GM18870 (cell line): ENCODE measurements around the gene SUDS3.
A peak's percentile ranks its signal among the peaks of the same experiment; 100 is the strongest.

ENCODE experiments used
- ATAC-seq: cut with Tn5 transposase; IDR thresholded peaks from one replicate; pipeline ENCODE4 v1.9.1; 2021; ENCODE audit warnings: moderate library complexity; ENCODE audit not compliant: unreplicated experiment

Gene SUDS3

DNA sequence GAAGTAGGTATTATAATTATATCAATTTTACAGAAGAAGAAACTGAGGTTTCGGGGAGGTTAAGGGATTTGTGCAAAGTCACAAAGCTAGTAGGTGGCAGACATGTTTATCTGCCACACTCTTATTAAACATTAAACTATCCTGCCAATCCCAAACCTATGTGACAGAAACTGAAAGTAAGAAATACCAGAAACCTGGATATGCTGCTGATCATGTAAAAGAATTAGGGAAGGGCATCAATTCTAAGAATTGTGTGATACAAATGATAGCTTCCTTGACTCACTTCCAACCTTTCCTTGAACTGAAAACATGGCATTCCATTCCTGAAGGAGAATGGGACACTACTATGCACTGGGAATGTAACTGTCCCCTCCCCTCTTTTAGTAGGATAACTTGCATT lies 20.5 kb upstream of the SUDS3 start:
- no peak for ATAC-seq

DNA sequence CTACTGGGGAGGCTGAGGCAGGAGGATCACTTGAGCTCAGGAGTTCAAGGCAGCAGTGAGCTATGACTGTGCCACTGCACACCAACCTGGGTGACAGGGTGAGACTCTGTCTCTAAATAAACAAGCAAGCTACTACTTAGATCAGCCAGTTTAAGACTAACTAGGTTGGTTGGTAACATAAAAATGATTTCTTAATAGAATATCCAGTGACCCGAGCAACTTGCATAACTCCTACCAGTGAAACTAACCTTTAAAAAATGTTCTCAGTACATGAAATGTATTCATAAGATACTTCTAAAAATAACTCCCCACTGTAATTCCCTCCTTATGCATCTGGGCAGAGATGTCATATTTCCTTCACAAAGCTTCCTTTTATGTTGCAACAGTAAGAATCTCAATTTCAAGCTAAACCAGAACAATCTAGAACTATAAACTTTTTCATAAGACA lies 19.5 kb upstream of the SUDS3 start:
- no peak for ATAC-seq

DNA sequence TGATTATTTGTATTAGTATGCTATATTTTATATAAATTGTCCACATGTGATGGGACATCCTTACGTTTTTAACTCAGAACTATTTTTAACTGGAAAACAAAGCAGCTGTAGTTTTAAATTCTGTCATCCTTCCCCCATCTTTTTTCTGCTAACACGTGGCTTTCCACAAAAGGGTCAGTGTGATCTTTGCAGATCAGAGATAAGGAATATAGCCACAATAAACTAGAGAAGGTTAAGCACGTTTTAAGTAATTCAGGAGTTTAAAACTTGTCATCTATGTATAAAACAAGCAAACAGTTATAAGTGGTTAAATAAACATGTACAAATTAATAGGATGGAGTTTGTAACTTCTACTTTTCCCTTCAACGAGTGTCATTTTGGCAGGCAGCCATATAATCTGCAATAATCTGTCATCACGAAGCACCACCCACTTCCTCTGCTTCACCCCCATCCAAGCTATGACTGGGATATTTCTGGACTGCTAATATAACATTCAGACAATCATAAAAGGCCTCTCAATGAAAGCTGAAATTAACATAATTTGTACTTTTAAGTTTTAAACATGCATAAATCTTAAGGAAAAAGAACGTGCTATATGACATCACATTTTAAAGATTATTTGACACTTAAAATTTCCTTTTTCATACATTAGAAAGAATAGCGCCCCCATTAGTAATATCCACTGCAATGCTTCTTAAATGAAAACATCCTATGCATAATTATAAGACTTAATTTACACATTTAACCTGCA lies 18.9 kb upstream of the SUDS3 start:
- no peak for ATAC-seq

DNA sequence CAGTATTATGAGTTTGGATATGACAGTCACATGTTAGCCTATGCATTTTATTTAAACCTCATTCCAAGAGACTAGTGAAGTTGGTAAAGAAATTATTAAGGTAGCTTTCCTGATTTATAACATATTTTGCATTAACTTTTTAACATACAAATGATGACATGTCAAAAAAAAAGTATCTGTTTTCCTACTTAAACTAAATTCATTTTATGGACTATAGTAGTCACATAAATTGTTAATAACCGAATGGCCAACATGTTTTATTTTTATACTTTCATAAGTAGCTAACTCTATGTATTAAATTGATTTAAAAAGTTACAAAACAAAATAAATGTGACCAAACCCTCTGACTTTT lies 18.4 kb upstream of the SUDS3 start:
- ATAC-seq = no peak

DNA sequence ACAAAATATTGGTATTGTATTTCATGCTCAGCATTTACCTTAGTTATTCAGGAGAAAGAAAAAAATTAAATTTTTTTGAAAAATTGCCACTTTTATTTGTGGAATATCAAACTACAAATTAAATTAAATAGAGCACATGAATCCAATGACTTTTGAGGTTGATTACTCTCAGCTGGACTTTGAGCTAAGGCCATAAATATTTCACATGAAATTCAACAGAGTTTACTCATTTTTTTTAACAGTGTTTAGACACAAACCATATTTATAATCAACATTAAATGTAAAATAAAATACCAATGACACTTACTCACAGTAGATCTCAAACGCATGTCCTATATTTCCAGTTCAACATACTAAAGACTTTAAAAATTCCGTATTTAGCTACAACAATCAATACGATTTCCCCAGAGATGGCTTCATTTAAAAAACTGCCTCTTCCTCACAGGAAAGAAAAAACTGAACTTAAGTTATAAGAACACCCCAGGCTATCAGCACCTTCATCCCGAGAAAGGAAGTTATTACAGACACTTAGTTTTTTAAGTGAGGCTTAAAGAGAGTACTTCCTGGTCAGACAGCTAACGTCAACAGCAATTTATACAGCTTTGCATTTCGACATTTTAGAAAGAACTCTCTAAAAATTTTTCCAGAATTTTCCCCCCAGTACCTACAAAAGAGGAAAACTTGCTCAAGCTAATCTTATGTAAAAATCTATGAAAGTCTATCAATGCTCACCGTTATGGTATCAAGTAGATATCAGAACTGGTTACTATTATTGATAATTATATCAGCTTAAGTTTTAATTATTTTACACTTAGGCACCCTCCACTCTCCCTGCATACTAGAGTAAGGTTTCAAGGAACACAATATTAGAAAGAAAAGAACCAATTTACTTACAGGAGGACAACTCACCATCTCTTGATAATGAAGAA lies 17.5 kb upstream of the SUDS3 start:
- ATAC-seq = no peak

DNA sequence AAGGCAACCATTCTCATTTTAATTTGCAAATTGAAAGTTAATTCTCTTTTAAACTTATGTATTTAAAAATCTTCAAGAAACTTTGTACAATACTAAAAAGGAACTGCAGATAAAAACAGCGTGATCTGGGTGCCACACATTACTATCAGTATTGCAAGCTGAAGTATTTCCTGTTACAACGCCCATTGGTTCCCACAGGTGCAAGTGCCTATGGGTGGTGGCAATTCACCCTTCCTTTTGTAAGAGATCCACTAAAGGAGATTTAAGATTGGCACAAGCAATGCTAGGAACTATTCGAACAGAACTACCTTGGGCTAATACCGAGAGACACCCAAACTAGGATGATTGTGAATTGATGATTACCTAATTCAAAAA lies 16.8 kb upstream of the SUDS3 start:
- no peak for ATAC-seq

DNA sequence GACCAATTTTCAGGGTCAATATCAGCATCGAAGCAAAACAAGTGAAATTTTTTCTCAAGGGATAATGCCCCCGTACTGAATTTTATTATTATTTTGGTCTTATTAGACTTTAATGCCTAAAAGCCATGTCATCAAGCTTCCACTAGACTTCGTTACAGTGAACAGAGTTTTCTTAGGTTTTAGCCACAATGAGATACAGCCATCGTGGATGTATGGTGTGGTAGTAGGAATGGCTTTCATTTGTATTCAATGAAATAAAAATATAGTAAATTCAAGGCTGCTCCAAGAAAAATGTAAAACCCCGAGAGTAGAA lies 15.3 kb upstream of the SUDS3 start:
- ATAC-seq = no peak

DNA sequence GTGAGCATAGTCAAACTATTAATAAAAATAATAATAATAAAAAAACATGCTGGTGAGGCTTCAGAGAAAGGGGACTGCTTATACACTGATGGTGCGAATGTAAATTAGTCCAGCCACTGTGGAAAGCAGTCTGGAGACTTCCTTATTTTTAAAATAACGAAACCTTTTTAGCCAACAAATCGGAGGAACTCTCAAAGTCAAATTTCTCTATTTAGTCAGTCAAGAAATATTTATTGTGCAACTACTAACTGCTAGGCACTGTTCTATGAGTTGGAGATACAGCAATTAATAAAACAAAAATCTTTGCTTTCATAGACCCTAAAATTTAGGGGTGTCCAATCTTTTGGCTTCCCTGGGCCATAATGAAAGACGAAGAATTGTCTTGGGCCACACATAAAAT lies 14.5 kb upstream of the SUDS3 start:
- ATAC-seq = no peak

DNA sequence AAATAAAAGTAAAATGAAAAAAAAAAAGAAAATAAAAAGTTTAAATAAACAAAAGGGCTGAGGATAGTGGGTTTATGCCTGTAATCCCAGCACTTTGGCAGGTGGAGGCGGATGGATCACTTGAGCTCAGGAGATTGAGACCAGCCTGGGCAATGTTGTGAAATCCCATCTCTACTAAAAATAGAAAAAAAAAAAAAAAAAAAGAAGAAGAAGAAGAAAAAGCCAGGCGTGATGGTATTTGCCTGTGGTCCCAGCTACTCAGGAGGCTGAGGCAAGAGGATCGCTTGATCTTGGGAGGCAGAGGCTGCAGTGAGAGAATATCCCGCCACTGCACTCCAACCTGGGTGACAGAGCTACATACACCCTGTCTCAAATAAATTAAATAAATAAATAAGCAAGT lies 7.5 kb upstream of the SUDS3 start:
- no peak for ATAC-seq

DNA sequence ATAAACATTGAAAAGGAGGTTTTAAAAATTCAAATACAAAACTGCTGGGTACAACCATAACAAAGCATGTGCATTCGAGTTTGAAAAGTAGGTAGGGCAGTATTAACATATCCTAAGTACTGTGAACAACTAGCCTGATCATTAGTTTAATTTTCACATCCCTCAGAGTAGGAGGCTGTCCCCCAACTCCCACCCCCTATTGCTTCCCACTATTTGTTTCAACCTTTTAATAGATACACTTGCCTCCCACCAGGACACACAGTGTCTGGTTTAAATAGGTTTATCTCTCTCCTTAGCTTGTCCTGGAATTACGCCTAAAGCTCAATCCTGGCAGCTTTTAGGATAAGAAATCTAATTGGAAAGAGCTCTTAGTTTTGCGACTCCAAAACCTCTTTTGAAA lies 5.8 kb upstream of the SUDS3 start:
- no peak for ATAC-seq

DNA sequence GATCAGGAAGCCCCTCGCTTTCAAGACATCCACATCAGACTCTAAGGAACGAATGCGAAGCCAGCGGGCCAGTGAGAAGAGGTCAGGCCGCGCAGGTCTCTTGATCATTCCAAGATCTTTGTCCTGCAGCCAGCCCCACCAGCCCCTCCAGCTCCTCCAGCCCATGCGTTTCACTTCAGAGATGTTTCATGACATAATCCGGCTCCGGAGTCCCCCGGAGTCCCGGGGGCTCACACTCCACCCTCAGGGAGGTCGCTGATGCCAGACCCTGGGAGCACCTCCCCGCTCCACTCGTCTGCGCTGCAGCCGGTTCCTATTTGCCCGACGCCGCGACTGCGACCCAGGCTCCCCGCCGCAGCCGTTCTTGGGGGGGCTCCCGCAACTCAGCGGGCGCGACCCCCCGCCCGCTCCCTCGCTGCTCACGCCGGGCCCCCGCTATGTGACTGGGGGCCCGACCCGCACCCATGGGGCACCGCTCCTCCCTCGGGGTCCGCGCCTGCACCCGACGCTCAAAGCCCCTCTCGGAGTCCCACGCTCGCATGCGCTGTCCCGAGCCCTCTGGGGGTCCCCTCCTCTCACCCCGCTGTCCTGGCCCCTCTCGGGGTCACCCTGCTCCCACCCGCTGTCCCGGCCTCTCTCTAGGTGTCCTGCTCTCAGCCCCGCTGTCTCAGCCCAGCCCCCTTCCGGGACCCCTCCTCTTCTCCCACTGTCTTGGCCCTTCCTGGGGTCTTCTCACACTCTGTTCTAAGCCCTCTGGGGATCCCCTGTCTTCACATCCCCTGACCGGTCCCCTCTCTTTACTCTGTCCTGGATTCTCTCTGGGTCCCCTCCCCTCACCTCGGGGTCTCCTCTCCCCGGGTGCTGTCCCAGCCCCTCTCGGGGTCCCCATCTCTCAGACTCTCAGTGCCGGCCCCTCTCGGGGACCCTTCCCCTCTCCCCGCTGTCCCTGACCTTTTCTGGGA lies 4.8 kb upstream of the SUDS3 start:
- ATAC-seq = no peak

DNA sequence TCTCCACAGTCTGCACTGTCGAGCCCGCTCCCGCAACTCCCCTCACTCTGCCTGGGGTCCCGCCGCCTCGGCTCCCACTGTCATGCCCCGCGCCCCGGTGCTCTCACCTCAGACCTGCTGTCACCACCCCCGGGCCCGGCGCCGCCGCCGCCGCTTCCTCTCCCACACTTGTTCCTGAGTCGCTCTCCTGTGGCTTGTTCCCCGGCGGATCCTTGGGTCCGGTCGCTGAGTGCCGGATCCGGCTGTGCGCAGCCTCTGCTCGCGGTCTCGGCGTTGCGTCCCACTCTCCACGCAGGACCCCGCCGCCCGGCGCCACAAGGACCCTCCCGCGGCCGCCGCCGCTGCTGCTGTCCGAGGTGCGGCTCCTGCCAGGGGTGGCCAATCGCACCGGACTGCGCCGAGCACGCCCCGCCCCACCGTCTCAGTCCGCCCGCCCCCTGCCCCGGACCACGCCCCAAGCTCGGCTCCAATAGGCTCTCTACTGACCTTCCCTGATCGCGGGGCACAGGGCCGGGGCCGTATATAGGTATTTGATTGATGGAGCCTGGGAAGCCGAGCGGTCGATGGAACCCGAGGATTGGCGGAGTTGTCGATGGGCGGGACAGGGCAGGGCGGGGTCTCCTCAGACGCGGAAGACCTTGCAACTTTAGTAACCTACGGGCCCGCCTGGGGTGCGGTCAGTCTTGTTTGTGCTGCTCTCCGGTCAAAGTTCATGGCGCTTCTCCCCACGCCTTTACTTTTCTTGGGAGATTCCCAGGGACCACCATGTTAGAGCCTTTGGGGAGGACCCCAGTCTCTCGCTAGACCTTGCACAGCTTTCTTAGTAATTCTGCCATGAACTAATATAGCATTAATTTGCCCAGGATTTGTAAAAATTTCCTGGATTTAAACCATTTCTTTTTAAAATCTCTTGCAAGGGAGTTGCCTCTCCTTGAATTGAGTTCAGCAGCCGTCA lies 3.5 kb upstream of the SUDS3 start, which contains the start of gene TAOK3:
TSS of gene TAOK3 (minus strand) at position 367 of the 955 bp plus-strand sequence. CDS start 117,340 bp downstream, outside the sequence.
- peak; percentile 76 for ATAC-seq

DNA sequence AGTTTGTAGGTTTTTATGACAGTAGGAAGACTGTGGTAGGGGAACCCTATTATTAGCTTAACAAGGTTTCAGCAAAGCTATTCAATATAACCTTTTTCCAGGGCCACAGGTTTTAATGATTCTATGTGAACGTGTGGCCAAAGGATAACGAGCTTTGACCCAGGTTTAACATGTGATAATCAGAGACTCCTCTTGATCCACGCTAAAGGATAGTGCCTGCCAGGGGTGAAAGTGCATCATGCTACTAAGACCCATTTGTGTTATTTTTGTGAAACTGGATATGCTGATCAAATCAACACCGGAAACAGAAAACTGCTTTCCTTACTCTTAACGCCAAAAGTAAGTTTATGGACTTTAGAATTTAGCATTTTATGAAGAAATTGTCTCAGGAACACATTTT lies 2.7 kb upstream of the SUDS3 start:
- ATAC-seq = no peak

DNA sequence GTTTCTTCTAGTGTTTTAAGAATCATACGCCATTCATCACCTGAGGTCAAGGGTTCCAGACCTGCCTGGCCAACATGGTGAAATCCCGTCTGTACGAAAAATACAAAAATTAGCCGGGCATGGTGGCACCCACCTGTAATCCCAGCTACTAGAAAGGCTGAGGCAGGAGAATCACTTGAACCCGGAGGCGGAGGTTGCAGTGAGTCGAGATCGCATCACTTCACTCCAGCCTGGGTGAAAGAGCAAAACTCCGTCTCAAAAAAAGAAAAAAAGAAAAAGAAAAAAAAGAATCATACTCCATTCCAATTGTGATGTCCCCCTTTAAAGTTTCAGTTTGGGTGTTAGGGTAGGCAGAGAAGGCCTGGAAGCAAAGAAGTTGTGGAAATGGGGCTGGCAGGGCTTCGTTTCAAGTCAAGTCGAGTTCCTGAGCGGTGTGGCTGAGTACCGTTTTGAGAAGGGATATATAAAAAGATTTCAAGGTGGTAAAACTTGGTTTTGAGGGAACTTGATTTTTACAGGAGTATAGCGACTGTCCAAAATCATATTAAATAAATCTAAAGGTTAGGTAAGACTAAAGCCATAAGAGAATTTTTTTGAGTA lies 2.1 kb upstream of the SUDS3 start:
- no peak for ATAC-seq

DNA sequence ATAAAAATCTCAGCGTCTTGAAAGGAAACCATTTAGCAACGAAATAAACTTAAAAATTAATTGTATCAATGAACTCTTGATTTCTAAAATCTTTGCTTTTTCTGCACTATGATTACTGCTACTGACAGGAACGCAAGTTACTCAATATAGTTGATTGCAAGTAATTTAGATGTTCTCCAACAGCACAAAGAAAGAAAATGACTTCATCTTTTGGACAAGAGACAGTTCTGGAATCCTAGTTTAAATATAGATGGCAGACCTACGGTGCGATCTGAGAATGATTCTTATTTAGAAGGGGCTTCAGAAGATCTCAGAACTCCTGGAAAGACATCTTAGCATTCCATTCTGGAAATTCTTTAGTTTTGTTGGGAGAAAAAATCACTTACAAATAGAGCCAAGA lies 1.4 kb upstream of the SUDS3 start:
- no peak for ATAC-seq

DNA sequence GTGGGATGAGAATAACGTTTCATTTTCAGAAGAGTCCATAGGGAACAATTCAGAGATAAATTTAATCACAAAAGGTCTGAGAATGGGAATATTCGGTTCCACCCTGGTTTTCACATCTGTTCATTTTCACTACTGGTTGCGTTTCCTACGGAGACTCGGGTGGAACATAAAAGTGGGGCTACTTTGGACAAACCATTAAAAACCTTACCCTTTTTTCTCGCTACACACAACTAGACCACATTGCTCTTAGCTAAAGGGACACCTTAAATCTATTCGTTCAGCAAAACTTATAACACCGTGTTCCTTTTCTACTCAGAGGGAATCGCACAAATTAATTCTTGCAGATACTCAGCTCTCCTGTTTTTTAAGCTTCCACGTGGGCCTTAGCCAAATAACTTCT lies 1.0 kb upstream of the SUDS3 start:
- ATAC-seq = no peak

DNA sequence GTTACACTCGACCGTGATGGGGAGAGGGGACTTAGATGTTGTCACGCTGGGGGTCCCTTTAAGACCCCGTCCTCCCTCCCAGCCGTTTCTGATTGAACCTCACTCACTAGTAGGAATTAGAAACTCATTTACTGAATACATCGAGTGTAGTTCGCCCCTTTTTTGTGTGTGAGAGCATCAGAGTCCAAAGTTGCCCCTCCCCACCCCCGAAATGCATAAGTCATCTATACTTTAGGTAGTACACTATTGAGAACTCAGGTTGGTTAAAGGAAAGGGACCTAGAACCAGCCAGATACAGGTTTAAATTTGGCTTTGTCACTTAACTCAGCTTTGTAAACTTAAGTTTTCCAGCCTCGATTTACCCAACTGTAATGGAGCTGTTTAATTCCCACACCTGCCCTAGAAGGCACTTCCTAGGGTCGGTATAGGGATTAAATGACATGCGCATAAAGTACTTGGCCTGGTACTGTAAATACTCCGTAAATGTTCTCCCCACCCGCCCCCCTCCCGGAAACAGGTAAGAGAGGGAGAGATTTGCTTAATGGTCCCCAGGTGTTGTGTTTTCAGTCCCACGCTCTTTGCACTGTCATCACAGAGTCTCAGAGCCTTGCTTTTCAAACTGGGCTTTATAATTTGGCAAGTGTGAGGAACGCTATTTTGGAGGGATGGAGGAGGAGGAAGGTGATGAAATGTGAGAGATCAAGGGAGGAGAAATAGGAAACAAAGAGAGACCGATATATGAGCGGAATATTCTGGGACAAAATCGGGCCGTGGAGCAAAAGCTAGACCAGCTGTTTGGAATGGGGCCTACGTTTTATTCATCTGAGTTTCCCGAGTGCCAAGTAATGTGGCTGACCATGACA lies 897 bp downstream of the SUDS3 start:
- no peak for ATAC-seq

DNA sequence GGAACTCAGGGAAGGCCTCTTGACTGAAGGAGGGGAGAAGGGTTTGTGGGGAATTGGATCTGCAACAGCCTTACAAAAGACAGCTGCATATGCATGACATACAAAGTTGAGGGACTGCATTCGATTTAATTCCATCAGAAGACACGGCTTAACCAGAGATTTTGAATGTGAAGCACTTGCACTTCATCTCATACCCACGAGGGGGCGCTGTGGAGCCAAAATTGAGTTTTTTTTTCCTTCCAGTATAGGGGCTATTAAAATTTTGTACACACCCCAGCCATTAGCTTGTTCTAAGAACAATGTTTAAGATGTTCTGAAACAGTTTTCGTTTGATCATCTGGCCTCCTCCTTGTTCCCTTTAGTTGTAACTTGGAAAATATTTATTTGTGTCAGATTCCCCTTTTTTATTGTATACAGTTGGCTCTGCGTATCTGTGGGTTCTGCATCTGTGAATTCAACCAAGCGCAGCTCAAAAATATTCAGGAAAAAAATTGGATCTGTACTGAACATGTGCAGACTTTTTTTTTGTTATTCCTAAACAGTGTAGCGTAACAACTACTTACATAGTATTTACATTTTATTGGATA lies 1.6 kb downstream of the SUDS3 start:
- ATAC-seq = no peak
